Measurements from ENCODE around the gene B4GAT1.

GRCh38 chr11:66321606-66322005, 25.8 kb downstream of the B4GAT1 start:
- TF ChIP-seq POLR2AphosphoS5 (IDR thresholded peaks at IDR 0.05) = no peak
- no peak for TF ChIP-seq CTCF (IDR thresholded peaks at IDR 0.05 in 8 of 11, conservative IDR thresholded peaks at IDR 0.05 in 3 of 11)

Data from spleen (tissue), 7 donors.